Body of pancreas (tissue), 4 donors: ENCODE results near the gene RBFOX2.

ENCODE experiments used
- POLR2A ChIP-seq, 3 donors: fragments of 450-650 bp; IDR thresholded peaks; one replicate each; pipeline ENCODE4 v1.6.1; 2016; ENCODE audit warnings: antibody characterized with exemption in 3 of 3, mild to moderate bottlenecking in 2 of 3
- TF ChIP-seq, protein P1 (sequence below), 7 experiments: fragments of 450-650 bp in 4 of 7; fragments of 200-600 bp in 3 of 7; sonication (generic) in 3 of 7; IDR thresholded peaks; one replicate each; pipeline ENCODE4 v1.5.1; 2016 to 2019; ENCODE audit warnings: antibody characterized with exemption in 7 of 7

DNA sequence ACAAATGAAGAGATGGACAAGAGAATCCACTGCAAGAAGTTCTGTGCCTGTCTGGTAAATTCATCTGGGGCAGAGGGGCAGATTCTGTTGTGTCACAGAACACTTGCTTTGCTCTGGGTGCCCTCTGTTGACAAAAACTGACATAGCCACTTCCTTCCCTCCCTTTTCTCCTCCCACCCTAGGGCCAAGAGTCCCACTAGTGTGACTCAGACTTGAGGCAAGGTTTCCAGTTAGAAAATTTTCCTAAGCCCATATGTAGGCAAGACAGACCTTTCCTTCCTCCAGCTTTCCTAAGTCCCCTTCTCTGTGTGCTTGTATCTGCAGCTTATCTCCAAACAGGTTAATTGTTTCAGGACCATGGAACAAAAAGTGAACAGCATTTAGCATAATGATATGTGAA lies 106.8 kb downstream of the RBFOX2 start:
- TF ChIP-seq, protein P1, sequence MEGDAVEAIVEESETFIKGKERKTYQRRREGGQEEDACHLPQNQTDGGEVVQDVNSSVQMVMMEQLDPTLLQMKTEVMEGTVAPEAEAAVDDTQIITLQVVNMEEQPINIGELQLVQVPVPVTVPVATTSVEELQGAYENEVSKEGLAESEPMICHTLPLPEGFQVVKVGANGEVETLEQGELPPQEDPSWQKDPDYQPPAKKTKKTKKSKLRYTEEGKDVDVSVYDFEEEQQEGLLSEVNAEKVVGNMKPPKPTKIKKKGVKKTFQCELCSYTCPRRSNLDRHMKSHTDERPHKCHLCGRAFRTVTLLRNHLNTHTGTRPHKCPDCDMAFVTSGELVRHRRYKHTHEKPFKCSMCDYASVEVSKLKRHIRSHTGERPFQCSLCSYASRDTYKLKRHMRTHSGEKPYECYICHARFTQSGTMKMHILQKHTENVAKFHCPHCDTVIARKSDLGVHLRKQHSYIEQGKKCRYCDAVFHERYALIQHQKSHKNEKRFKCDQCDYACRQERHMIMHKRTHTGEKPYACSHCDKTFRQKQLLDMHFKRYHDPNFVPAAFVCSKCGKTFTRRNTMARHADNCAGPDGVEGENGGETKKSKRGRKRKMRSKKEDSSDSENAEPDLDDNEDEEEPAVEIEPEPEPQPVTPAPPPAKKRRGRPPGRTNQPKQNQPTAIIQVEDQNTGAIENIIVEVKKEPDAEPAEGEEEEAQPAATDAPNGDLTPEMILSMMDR (IDR thresholded peaks at IDR 0.05), result peak; percentile 37 to 78 (median 64)
- TF ChIP-seq POLR2A (IDR thresholded peaks at IDR 0.05), result no peak
